Measurements from ENCODE around the gene COL5A1. TPM values are rescaled to one million over a fixed set of nuclear protein-coding genes. Genes with fewer than 3 reads are reported as not detected.

Gene COL5A1
- total RNA-seq, 6 experiments from 2014 or later, result 196 to 308 (median 225) TPM

DNA sequence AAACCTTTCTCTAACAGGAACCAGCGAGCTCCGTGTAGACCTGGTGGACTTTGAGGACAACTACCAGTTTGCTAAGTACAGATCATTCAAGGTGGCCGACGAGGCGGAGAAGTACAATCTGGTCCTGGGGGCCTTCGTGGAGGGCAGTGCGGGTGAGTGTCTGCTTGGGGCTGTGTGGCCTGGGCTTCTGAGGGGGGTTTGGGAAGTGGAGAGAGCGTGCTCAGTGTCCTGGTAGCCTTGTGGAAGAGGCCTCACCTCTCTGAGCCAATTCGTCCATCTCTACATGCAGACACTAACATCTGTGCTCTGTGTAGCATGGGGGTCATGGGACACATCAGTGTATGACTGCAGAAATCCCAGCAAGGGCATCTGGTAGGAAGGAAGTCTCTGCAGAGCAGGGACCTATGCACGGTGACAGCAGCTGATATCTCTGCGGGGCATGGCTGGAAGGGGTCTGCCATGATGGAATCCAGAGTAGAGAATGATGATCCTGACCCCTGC lies 244.9 kb downstream of the COL5A1 start:
- no peaks in the 10 kb centered on the region for H3K36me3 Mint-ChIP-seq (ENCODE audit: low read depth)
- peaks cover 23% of the 10 kb centered on the region for H3K27me3 Mint-ChIP-seq (ENCODE audit: insufficient read depth)
- no peak overlapping the region for H3K27ac Mint-ChIP-seq
- H3K9me3 Mint-ChIP-seq, result no peaks in the 10 kb centered on the region
- DNase-seq, result no peak
- TF ChIP-seq, protein P1, sequence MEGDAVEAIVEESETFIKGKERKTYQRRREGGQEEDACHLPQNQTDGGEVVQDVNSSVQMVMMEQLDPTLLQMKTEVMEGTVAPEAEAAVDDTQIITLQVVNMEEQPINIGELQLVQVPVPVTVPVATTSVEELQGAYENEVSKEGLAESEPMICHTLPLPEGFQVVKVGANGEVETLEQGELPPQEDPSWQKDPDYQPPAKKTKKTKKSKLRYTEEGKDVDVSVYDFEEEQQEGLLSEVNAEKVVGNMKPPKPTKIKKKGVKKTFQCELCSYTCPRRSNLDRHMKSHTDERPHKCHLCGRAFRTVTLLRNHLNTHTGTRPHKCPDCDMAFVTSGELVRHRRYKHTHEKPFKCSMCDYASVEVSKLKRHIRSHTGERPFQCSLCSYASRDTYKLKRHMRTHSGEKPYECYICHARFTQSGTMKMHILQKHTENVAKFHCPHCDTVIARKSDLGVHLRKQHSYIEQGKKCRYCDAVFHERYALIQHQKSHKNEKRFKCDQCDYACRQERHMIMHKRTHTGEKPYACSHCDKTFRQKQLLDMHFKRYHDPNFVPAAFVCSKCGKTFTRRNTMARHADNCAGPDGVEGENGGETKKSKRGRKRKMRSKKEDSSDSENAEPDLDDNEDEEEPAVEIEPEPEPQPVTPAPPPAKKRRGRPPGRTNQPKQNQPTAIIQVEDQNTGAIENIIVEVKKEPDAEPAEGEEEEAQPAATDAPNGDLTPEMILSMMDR (IDR thresholded peaks at IDR 0.05), result no peak
- no peaks in the 10 kb centered on the region for H3K4me1 Mint-ChIP-seq (ENCODE audit: low read depth)
- H3K4me3 Mint-ChIP-seq, result no peak overlapping the region

DNA sequence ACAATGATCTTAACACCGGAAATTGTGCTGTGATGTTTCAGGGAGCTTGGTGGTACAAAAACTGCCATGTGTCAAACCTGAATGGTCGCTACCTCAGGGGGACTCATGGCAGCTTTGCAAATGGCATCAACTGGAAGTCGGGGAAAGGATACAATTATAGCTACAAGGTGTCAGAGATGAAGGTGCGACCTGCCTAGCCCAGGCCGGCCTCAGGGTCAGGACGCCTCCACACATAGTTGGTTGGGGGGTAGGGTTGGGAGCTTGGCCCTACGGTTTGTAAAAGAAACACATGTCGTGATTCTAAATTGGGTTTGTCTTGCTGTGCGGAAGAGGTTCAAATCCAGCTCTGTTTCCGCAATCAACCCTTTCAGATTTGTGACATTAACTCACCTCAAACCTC lies 245.6 kb downstream of the COL5A1 start:
- Mint-ChIP-seq H3K4me3 (no peak overlapping the region), H3K36me3 (ENCODE audit: low read depth) (no peaks in the 10 kb centered on the region), H3K4me1 (ENCODE audit: low read depth) (no peaks in the 10 kb centered on the region), H3K27ac (no peak overlapping the region), H3K27me3 (ENCODE audit: insufficient read depth) (peaks cover 24% of the 10 kb centered on the region), H3K9me3 (no peaks in the 10 kb centered on the region)
- DNase-seq, result no peak
- TF ChIP-seq, protein P1 (IDR thresholded peaks at IDR 0.05), result no peak

DNA sequence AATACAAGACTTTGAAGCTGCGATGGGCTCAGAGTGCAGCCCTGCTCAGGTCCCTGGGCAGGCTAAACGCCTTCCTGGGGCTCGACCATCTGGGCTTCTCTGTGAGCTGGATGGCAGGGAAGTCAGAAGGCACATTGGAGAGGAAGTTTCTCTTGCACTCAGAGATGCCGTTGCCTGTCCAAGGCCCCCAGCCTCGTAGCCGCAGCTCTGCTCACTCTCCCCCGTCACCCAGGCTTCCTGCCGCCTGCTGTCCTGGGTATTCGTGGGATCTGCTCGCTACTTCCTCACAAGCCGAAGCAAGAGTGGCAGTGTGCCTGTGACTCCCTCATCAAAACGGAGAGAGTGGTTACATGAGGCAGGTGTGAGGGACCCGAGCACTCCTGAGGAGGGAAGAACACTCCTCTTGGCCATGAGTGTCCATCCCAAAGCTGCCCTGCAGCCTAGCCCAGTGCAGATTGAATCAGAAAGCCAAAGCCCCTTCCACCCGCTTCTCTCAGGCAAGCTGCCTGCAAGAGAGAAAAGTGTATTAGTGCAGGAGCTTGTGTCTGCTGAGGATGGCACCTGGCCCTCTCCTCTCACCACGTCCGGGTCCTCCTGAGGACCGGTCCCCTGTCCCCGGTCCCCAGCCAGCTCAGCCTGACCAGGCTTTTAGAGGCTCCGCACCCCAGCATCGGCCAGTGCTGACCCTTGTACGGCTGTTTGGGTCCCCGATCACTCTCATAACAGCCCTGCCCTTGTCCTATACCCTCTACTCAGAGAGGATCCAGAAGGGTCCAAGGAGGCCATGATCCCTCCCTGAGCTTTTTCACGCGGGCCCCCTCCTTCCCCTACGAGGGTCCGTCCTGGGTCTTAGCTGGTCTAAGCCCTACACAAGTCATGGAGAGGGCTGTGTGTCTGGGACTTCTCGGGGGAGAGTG lies 246.3 kb downstream of the COL5A1 start:
- Mint-ChIP-seq H3K27ac (no peak overlapping the region), H3K4me3 (no peak overlapping the region), H3K4me1 (ENCODE audit: low read depth) (no peaks in the 10 kb centered on the region), H3K36me3 (ENCODE audit: low read depth) (no peaks in the 10 kb centered on the region), H3K9me3 (no peaks in the 10 kb centered on the region), H3K27me3 (ENCODE audit: insufficient read depth) (peaks cover 28% of the 10 kb centered on the region)
- no peak for DNase-seq
- TF ChIP-seq, protein P1 (IDR thresholded peaks at IDR 0.05), result no peak

DNA sequence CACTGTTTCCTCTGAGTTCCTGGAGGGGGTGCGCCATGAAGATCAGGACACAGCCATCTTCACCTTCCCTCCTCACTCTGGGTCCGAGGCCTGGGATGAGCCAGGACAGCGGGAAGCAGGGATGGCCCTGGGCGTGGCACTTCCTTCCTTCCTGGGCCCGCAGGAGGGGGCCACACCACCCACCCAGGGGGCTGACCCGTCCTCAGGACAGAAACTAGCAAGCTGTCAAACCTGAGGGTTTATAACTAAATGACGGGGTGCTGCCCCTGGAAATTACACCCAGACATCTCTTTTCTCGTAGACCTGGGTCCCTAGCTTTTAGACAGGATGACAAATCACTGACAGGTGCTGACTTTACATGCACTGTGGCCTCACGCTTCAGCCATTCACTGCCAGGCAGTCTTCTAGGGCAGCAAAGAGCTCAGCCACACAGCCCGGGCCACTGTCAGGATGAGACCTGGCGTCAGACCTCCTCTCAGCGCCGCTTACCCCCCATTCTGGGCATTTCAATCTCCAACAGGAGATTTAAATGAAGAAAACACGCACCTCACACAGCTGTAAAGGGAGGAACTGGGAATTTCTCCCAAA lies 247.1 kb downstream of the COL5A1 start:
- no peaks in the 10 kb centered on the region for H3K36me3 Mint-ChIP-seq (ENCODE audit: low read depth)
- H3K9me3 Mint-ChIP-seq, result no peaks in the 10 kb centered on the region
- no peak for DNase-seq
- H3K27me3 Mint-ChIP-seq (ENCODE audit: insufficient read depth), result peaks cover 28% of the 10 kb centered on the region
- TF ChIP-seq, protein P1 (IDR thresholded peaks at IDR 0.05), result no peak
- no peak overlapping the region for H3K4me3 Mint-ChIP-seq
- H3K27ac Mint-ChIP-seq, result no peak overlapping the region
- no peaks in the 10 kb centered on the region for H3K4me1 Mint-ChIP-seq (ENCODE audit: low read depth)

DNA sequence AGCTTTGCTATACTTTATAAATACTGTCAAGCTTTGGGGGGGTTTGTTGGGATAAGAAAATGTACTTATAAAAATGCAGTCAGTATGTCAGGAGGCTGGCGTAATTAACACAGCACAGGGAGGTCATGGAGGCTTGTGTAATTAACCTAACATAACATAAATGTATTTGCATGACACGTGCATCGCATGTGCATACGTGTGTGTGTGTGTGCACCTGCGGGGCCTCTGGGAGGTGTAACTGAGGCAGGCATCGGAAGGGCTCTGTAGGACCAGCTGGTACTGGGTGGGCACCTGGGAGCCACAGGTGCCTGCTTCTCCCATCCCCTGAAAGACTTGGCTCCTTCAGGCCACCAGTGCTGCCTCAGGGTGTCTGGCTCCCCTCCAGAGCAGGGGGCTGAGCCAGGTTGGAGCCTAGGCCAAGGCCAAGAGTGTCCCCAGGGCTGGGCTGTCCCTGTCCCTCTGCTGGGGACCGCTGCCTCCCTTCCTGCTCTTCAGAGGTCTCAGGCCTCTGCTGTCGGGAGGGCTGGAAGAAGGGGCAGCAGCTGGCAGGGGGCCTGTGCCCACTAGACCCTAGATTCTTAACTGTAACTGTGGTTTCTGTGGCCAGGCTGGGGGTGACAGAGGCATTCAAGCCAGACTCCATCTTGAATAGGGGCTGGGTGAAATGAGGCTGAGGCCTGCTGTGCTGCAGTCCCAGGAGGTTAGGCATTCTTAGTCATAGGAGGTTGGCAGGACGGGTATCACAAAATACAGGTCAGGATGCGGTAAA lies 248.0 kb downstream of the COL5A1 start:
- no peak for DNase-seq
- TF ChIP-seq, protein P1 (IDR thresholded peaks at IDR 0.05), result no peak
- no peaks in the 10 kb centered on the region for H3K4me1 Mint-ChIP-seq (ENCODE audit: low read depth)
- no peaks in the 10 kb centered on the region for H3K36me3 Mint-ChIP-seq (ENCODE audit: low read depth)
- H3K27ac Mint-ChIP-seq, result no peak overlapping the region
- peaks cover 28% of the 10 kb centered on the region for H3K27me3 Mint-ChIP-seq (ENCODE audit: insufficient read depth)
- no peak overlapping the region for H3K4me3 Mint-ChIP-seq
- no peaks in the 10 kb centered on the region for H3K9me3 Mint-ChIP-seq
